NCI-H446 treated with DMSO at 0.1 percent for 48 hours (cell line): ENCODE data around the gene VAMP1.
"Not testable (repeated sequence)": the region's sequence is repeated elsewhere in the genome, so short reads cannot be mapped to it uniquely, and the experiment has no call there.

Experiments used
- DNase-seq: peaks from one replicate; lab custom pipeline; 2025; lab: John Stamatoyannopoulos, UW

The VAMP1 gene

DNA sequence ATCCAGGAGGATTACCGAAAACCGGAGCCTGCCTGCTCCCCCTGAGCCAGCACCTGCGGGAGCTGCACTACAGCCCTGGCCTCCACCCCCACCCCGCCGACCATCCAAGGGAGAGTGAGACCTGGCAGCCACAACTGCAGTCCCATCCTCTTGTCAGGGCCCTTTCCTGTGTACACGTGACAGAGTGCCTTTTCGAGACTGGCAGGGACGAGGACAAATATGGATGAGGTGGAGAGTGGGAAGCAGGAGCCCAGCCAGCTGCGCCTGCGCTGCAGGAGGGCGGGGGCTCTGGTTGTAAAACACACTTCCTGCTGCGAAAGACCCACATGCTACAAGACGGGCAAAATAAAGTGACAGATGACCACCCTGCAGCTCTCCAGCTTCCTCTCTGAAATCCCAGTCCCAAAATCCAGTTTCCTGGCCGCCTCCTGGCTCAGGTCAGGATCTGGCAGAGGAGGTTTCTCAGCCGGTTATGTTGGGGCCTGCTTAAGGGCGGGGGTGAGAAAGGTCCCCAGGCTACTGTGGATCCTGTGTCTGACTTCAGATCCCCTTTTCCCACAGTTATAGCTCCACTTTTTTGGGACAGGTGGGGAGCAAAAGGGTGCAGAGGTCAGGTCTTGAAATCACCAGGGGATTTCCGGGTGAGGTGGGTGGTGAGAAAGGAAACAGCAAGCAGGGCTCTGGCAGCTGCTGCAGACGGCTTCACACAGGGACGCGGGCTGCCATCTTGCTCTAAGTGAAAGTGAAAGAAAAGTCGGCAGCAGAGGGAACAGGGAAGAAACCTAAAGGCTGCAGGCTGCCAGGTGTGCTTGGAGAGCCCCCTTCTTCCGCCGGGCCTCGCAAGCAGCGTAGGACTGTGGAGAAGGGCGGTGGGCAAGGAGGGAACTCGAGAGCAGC is 18.9 kb downstream of the VAMP1 start, which contains the start of gene TAPBPL:
TAPBPL (plus strand) TSS at position 695 of the 897 bp plus-strand sequence. CDS start 207 bp downstream, outside the sequence.
- no peak for DNase-seq

DNA sequence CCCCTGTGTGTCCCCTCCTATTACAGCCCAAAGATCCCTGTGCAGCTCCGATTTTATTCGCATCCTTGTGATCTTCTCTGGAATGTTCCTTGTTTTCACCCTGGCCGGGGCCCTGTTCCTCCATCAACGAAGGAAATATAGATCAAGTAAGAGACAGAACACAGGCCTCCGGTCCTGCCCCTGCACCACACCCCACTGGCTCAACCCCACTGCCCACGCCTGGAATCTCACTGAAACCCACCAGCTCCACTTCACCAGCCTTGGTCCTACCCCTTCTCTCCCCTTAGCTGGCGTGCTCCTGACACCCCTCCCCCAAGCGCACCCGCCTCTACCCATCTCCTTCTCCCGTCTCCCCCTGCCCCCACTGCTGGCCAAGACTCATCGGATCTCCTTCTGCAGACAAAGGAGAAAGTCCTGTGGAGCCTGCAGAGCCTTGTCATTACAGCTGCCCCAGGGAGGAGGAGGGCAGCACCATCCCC is 19.6 kb downstream of the VAMP1 start:
- DNase-seq: no peak

DNA sequence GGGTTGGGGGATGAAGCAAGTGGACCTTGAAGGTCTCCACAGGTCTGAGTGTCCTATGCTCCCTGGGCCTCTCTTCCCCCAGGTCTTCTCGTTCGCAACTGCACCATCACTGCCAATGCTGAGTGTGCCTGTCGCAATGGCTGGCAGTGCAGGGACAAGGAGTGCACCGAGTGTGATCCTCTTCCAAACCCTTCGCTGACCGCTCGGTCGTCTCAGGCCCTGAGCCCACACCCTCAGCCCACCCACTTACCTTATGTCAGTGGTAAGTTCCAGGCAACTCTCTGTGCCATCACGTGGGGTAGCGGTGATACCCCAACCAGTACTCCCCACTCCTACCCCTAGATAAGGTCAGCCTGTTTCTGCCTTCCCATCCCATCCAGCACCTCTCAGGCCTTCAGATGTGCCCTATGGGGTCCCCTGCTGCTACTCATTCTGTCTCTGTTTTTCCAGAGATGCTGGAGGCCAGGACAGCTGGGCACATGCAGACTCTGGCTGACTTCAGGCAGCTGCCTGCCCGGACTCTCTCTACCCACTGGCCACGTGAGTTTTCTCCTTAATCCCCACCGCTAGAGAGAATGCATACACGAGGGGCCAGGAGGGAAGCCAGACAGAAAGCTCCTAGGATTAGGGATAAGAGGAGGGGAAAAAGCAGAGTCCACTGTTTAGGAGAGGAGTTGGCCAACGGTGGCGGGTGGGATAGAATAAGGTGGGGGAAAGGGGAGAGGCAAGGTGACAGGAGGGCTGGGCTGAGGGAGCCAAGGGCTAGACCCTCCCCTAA is 20.2 kb downstream of the VAMP1 start:
- no peak for DNase-seq

DNA sequence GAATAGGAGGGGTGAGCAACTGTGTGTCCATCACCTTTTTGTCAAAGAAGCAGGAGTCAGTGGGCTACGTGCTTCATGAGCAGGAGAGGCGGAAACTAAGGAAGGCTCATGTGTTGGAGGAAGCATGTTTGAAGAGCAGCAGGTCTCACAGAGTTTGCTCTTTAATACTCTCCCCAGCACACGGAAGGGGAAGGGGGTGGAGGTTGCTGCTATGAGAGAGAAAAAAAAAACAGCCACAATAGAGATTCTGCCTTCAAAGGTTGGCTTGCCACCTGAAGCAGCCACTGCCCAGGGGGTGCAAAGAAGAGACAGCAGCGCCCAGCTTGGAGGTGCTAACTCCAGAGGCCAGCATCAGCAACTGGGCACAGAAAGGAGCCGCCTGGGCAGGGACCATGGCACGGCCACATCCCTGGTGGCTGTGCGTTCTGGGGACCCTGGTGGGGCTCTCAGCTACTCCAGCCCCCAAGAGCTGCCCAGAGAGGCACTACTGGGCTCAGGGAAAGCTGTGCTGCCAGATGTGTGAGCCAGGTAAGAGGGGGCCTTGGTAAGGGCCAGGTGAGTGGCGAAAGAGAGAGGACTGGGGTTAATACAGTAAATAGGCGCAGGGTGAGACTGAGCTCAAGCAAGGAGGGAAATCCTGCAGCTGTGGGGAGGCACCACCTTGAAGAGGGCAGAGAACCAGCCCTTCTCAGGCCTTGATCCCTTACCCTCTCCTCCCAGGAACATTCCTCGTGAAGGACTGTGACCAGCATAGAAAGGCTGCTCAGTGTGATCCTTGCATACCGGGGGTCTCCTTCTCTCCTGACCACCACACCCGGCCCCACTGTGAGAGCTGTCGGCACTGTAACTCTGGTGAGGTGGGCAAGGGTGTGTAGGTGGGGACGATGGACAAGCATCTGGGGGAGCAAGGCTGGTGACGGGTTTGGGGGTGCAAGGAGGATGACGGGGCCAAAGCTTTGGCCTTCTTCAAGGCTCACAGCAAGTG is 25.5 kb downstream of the VAMP1 start, which contains the start of gene CD27:
CD27 (plus strand) TSS at position 252 of the 985 bp plus-strand sequence; CDS start at position 393, 141 bp downstream.
- DNase-seq: no peak

DNA sequence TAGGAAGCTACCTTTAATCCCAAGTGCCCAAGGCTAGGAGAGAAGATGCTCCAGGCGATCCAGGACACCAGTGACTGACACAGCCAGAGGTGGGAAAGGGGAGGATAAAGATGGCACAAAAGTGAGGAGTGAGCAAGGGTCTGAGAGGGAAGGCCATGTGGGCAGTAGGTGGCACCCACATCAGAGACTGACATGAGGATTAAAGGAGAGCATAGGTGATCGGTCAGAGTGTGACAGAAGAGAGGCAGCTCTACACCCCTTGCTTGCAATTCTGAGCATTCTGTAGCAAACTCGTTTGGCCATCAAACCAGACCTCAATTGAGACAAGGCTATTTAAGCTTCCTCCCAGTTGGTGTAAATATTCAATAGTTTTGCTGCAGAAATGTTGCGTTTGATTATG is 26.4 kb downstream of the VAMP1 start:
- DNase-seq: no peak

DNA sequence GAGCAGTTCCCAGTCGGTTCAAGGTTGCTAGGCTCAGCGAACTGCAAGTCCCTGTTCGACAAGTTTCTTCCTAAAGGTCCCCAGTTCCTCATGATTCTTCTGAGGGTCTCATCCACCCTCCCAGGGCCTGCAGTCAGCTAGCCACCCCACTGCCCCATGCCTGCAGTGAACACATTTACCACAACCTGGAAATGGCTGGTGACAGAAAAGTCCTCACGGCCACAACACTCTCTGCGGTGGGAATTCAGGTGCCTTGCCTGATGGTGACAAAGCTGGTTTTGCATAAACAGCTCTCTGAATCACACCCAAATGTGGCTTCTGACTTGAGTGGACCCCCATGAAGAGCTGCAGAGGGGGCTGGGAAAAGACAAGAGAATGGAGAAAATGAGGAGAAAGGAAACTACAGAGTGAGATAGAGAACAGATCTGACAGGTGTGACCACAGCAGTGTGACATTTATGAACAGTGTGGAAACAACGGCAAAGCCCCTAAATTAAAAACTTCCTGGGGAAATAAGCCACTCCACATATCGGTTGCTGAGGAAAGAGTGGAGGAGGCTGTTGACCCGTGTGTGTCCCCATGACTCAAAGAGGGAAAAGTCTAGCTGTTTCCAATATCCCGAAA is 27.0 kb downstream of the VAMP1 start:
- DNase-seq: no peak

DNA sequence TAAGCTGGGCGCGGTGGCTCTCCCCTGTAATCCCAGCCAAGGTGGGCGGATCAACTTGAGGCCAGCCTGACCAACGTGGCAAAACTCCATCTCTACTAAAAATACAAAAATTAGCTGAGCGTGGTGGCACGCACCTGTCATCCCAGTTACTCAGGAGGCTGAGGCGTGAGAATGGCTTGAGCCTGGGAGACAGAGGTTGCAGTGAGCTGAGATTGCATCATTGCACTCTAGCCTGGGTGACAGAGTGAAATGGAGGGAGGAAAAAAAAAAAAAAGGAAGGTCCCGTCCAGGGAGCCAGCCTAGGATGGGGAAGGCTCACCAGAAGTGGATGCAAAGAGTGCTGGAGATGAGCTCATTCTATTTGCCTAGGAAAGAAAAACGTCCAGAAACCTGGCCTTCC is 27.6 kb downstream of the VAMP1 start:
- DNase-seq: no peak

DNA sequence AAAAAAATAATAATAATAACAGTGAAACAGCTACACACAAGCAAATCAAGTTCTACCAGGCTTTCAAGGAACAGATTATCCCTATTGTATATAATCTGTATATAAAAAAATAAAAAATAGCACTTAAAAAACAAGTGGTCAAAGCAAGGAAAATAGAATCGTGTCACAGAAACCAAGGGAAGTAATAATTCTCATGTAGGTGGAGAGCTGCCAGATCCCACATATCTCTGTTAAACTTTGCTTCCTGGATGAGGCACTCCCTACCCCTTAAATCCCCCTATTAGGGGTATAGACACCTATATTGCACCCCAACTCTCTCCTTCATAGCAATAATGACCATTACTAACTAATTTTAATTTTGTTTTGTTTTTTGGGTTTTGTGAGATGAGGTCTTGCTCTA is 30.1 kb downstream of the VAMP1 start:
- no peak for DNase-seq

DNA sequence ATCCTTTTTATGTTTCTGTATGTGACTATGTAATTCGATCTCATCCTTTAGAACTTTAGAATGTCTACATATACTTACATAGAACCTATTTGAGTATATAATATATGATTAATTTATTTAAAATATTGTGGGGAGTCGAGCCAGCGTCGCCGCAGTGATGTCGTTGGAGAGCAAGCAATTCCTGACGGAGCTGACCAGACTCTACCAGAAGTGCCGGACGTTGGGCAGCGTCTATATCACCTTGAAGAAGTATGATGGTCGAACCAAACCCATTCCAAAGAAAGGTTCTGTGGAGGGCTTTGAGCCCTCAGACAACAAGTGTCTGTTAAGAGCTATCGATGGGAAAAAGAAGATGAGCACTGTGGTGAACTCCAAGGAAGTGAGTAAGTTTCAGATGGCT is 32.1 kb downstream of the VAMP1 start:
- DNase-seq: no peak

DNA sequence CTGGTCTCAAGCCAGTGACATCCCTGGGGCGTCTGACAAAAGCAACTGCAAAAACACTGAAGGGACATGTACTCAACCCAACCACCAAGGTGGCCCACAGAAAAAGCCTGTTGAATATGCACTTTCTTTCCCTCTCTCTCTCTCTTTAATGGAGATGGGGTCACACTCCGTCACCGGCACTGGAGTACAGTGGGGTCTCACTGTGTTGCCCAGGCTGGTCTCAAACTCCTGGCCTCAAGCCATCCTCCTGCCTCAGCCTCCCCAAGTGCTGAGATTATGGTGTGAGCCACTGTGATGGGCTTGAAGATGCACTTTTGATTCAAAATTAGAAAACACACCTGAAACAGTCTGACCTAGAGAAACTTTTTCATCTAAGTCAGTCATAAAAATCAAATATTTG is 32.9 kb downstream of the VAMP1 start:
- DNase-seq: no peak

DNA sequence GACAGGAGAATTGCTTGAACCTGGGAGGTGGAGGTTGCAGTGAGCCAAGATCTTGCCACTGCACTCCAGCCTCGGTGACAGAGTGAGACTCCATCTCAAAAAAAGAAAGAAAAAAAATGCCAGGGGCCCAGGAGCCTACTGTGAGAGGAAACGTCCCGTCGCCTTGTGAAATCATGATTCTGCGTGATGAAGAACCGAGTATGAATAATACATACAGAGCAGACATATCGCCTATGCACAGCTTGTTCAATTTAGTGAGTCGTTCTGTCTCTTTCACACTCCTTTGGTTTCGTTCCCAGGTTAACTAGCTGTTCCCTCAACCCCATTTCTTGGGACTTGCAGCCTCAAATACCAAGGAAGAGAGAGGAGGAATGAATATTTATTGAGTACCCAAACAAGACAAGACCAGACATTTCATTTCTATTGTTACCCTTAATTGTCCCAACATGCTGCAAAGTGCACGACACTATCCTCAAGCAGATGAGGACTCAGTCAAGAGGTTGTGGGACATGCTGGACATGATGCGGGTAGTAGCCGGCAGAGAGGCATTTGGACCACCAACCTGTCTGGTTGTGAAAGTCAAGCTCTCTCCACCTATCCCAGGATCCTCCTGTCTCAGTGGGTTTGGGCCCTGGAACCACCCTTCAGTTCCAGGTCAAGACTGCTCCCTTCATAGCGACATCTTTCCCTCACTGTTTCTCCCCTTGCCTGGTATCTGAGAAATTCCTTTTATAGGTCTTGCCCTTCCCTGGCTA is 34.3 kb downstream of the VAMP1 start:
- no peak for DNase-seq

DNA sequence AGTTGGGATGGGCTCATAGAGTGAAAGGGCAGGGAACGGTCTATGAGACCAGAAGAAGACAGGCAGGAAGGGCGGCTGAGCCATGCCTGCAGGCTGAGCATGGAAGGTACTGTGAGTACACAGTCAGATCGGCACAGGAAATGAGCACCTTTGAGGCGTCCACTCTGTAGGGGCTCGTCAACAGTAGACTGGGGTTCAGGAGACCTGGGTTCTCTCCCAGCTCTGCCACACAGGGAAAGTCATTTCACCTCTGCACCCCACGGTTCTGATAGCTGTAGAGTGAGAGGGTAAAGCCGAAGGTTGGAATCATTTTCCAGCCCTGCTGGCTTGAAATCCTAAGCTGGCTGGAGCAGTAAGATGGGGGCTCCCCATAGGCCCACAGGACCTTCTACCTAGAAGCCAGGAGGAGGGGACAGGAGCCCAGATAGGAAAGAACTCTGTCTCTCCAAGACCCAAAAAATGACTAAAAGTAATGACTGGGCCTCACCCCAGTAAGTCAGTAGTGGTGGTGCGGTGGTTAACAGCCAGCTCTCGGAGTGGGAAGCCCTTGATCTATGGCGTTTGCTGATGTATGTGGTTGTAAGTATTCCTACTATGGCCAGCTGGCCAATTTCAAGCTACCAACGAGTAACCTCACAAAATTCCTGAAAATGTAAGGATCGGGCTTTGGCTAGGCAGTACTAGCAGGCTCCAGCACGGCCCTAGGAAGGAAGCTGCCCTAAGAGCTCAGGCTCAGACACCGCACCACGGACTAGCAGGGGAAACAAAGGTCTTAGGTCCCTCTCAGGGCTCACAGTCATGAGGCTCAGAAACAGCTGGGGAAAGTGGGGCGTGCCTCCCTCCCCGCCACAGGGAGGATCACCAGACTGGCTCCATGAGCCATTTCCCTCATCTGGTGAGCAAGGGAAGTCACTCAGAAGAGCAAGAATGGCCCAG is 36.0 kb downstream of the VAMP1 start:
- no peak for DNase-seq

DNA sequence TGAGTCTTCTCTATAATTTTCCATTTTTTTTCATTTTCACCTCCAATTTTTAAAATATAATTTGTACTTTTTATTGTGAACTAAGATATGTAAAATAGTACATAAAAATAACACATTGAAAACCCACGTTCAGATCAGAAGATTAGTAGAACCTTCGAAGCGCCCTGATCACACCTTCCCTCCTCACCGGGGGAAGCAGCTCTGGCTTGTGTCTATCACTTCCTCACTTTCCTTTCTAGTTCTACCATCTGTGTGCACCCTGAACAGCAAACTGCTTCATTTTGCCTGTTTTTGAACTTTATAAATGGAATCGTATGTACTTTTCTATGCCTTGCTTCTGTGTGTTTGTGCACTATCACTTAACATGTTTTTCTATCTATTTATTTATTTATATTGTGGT is 37.5 kb downstream of the VAMP1 start:
- no peak for DNase-seq

DNA sequence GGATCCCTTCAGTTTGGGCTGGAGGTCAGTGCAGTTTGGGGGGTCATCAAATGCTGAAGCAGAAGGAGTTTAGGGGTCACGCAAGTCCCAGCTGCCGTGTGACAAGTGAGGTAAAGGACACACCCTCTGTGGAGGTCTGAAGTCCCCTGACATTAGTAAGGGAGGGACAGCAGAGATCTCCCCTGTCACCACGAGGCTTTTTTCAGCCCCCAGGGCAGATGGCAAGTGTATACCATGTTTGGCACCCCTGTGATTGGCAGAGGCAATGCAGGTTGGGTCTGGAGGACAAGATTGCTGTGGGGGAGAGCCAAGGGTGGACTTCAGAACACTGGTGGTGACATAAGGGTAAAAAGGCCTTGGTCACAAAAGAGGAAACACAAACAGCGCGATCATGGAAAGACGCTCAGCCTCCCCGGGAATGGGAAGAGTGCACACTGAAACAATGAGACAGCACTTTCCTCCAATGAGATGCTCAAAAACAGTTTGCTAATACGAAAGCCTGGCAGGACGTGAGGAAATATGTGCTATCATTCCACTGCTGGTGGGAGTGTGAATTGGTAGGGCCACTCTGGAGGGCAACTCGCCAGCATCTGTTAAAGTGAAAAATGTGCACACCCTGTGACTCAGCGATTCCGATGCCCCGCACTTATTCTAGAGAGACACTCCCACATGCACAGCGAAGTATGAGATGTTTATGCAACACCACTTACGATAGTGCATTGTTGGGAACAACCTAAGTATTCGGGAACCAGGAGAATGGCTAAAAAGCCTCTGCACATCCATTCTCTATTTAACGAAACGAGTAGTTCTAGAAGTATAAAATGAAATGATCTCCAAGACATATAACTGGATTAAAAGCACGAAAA is 40.1 kb downstream of the VAMP1 start:
- DNase-seq: no peak

DNA sequence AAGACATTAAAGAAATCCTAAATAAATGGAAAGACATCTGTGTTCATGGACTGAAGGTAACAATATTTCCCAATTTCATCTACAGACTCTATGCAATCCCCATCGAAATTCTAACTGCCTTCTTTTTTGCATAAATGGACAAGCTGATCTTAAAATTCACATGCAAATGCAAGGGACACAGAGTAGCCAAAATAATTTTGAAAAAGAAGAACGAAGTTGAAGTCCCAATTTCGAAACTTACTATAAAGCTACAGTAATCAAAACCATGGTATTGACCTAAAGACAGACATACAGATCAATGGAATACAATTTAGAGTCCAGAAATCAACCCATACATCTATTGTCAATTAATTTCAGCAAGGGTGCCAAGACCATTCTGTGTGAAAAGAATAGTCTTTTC is 42.2 kb downstream of the VAMP1 start:
- no peak for DNase-seq

DNA sequence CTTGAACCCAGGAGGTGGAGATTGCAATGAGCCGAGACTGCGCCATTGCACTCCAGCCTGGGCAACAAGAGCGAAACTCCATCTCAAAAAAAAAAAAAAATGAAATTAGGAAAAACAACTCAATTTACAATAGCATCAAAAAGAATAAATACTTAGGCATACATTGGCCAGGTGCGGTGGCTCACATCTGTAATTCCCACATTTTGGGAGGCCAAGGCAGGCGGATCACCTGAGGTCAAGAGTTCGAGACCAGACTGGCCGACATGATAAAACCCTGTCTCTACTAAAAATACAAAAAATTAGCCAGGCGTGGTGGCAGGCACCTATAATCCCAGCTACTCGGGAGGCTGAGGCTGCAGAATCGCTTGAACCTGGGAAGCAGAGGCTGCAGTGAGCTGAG is 42.7 kb downstream of the VAMP1 start:
- DNase-seq: not testable (repeated sequence)

DNA sequence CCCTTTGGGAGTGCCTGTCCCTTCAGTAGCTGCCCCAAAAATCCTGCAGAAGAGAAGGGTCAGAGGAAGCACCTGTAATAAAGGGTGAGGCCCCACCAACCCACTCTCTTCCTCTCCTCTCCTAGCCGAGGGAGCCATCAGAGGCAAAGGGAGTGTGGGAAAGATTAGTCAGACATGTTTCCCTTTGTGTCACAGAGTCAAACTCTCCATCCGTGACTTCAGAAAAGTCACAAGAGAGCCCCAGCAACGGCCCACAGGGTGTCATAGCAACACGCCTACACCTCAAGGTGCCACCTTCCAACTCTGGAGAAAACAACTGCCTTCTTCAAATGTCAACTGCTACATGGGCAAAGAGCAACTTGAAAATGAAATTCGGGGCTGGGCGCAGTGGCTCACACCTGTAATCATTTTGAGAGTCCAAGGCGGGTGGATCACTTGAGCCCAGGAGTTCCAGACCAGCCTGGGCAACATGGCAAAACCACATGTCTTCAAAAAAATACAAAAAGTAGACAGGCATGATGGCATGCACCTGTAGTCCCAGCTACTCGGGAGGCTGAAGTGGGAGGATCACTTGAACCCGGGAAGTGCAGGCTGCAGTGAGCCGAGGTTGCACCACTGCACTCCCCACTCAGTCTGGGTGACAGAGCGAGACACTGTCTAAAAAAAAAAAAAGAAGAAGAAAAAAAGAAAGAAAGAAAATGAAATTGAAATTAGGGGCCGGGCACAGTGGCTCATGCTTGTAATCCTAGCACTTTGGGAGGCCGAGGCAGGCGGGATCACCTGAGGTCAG is 43.4 kb downstream of the VAMP1 start:
- no peak for DNase-seq
